Uterus (tissue), 4 donors: ENCODE results near the gene NHS. TPM values are rescaled to one million over a fixed set of nuclear protein-coding genes. Genes with fewer than 3 reads are reported as not detected.

Source experiments
- DNase-seq, 2 donors: peaks; one replicate each; pipeline ENCODE4 v3.0.0-alpha.2; 2019 to 2020
- H3K27ac ChIP-seq, 2 donors: fragments of 200-600 bp; sonication (generic); 1 replicate in 1 of 2; 2 replicates in 1 of 2; pipeline ENCODE4 v1.5.1; 2016 to 2018
- H3K27me3 ChIP-seq, 2 donors: fragments of 200-600 bp; sonication (generic); one replicate each; pipeline ENCODE4 v1.5.1; 2018 to 2019; ENCODE audit warnings: control low read depth in 1 of 2
- H3K36me3 ChIP-seq, 2 donors: fragments of 200-600 bp; sonication (generic); one replicate each; pipeline ENCODE4 v1.5.1; 2019; ENCODE audit warnings: control low read depth in 1 of 2
- H3K4me1 ChIP-seq, 2 donors: fragments of 200-600 bp; sonication (generic); one replicate each; pipeline ENCODE4 v1.5.1; 2018 to 2019; ENCODE audit warnings: control low read depth in 1 of 2
- H3K4me3 ChIP-seq, 2 donors: fragments of 200-600 bp; sonication (generic); 1 replicate in 1 of 2; 2 replicates in 1 of 2; pipeline ENCODE4 v1.5.1; 2018 to 2019; ENCODE audit warnings: mild to moderate bottlenecking in 1 of 2
- H3K9me3 ChIP-seq, 2 donors: fragments of 200-600 bp; sonication (generic); one replicate each; pipeline ENCODE4 v1.5.1; 2019; ENCODE audit warnings: control low read depth in 1 of 2
- CTCF ChIP-seq, 4 experiments: fragments of 200-600 bp in 2 of 4; fragments of 450-650 bp in 2 of 4; sonication (generic) in 2 of 4; IDR thresholded peaks; one replicate each; pipeline ENCODE4 v1.5.1; 2016 to 2019; ENCODE audit warnings: antibody characterized with exemption in 4 of 4, mild to moderate bottlenecking in 2 of 4, moderate library complexity in 1 of 4
- POLR2A ChIP-seq, 2 donors: fragments of 450-650 bp; IDR thresholded peaks; one replicate each; pipeline ENCODE4 v1.6.1; 2016; ENCODE audit warnings: antibody characterized with exemption in 2 of 2, mild to moderate bottlenecking in 1 of 2, moderate library complexity in 1 of 2
- intact Hi-C: fragments of 100-400 bp; cut with DNase I; formaldehyde crosslinking; loops from one replicate; pipeline ENCODE4 v1.15.1; 2023; ENCODE audit warnings: low total_unique reads
- total RNA-seq, 4 donors: library from RNA; depleted of rRNA in 3 of 4; stranded (reverse); fragments of >200 nt in 3 of 4; gene quantifications; one replicate each; pipeline versions ENCODE4 v1.1.0 to v1.2.4, GENCODE V29; 2014 to 2023
- donor health status: DM: yes; HTN: yes; CAD: no.

NHS gene
- total RNA-seq, 4 donors from 2014 or later = 3.5 to 14.3 (median 9.5) TPM

- intact Hi-C loops = no loop called here
- H3K27ac ChIP-seq = peak overlapping the region in 1 of 2 donors; percentile 62
- H3K27me3 ChIP-seq = no peaks in the 10 kb centered on the region
Measured at GRCh38 chrX:17415242-17415810, 40.3 kb downstream of the NHS start.

GRCh38 chrX:17417372-17417771 is 42.4 kb downstream of the NHS start:
- intact Hi-C loops = no loop called here
- H3K4me3 ChIP-seq = no peak overlapping the region

More at GRCh38 chrX:17415242-17415810, 40.3 kb downstream of the NHS start:
- Histone ChIP-seq H3K4me1 (no peaks in the 10 kb centered on the region), H3K9me3 (no peaks in the 10 kb centered on the region), H3K4me3 (no peak overlapping the region), H3K36me3 (no peaks in the 10 kb centered on the region)
- TF ChIP-seq CTCF (IDR thresholded peaks at IDR 0.05) (no peak), POLR2A (IDR thresholded peaks at IDR 0.05) (no peak)
- DNase-seq = no peak

GRCh38 chrX:17425136-17425535 is 50.1 kb downstream of the NHS start:
- TF ChIP-seq CTCF (IDR thresholded peaks at IDR 0.05) (no peak), POLR2A (IDR thresholded peaks at IDR 0.05) (no peak)
- Histone ChIP-seq H3K4me3 (no peak overlapping the region), H3K27ac (no peak overlapping the region), H3K9me3 (no peaks in the 10 kb centered on the region), H3K27me3 (no peaks in the 10 kb centered on the region), H3K36me3 (no peaks in the 10 kb centered on the region), H3K4me1 (no peaks in the 10 kb centered on the region)
- intact Hi-C loops = no loop called here
- DNase-seq = no peak

More at GRCh38 chrX:17417372-17417771, 42.4 kb downstream of the NHS start:
- Histone ChIP-seq H3K27ac (no peak overlapping the region), H3K36me3 (no peaks in the 10 kb centered on the region), H3K9me3 (no peaks in the 10 kb centered on the region), H3K4me1 (no peaks in the 10 kb centered on the region), H3K27me3 (no peaks in the 10 kb centered on the region)
- DNase-seq = no peak
- no peak for TF ChIP-seq POLR2A (IDR thresholded peaks at IDR 0.05)
- TF ChIP-seq CTCF (IDR thresholded peaks at IDR 0.05) = no peak

GRCh38 chrX:17425551-17425950 is 50.6 kb downstream of the NHS start:
- DNase-seq = no peak

GRCh38 chrX:17431171-17431570 is 56.2 kb downstream of the NHS start:
- Histone ChIP-seq H3K27ac (no peak overlapping the region), H3K36me3 (no peaks in the 10 kb centered on the region), H3K4me3 (no peak overlapping the region), H3K27me3 (no peaks in the 10 kb centered on the region), H3K9me3 (no peaks in the 10 kb centered on the region), H3K4me1 (no peaks in the 10 kb centered on the region)
- TF ChIP-seq POLR2A (IDR thresholded peaks at IDR 0.05) (no peak), CTCF (IDR thresholded peaks at IDR 0.05) (no peak)
- no peak for DNase-seq
- intact Hi-C loops = no loop called here

More at GRCh38 chrX:17425551-17425950, 50.6 kb downstream of the NHS start:
- no peak overlapping the region for H3K4me3 ChIP-seq
- TF ChIP-seq POLR2A (IDR thresholded peaks at IDR 0.05) = no peak
- TF ChIP-seq CTCF (IDR thresholded peaks at IDR 0.05) = no peak
- no peak overlapping the region for H3K27ac ChIP-seq
- no peaks in the 10 kb centered on the region for H3K9me3 ChIP-seq
- intact Hi-C loops = no loop called here
- no peaks in the 10 kb centered on the region for H3K36me3 ChIP-seq
- no peaks in the 10 kb centered on the region for H3K4me1 ChIP-seq
- no peaks in the 10 kb centered on the region for H3K27me3 ChIP-seq
